GM12878 (cell line): Measurements from ENCODE around the gene ZNF410. TPM values are rescaled to one million over a fixed set of nuclear protein-coding genes. Genes with fewer than 3 reads are reported as not detected.

Experiments used
- BCLAF1 ChIP-seq: fragments of 450-650 bp; IDR thresholded peaks from 2 replicates; pipeline ENCODE4 v1.6.1; 2017; ENCODE audit warnings: antibody characterized with exemption, mild to moderate bottlenecking, moderate library complexity
- HDGF ChIP-seq: fragments of 450-650 bp; IDR thresholded peaks from 2 replicates; pipeline ENCODE4 v1.6.1; 2016; ENCODE audit warnings: antibody characterized with exemption
- HSF1 ChIP-seq: fragments of 150-350 bp; IDR thresholded peaks from 2 replicates; pipeline ENCODE4 v1.6.1; 2014; ENCODE audit warnings: mild to moderate bottlenecking, low read depth, low read length
- SUZ12 ChIP-seq: fragments of 200-600 bp; sonication (generic); IDR thresholded peaks from one replicate; pipeline ENCODE4 v1.6.1; 2018; ENCODE audit warnings: antibody characterized with exemption, mild to moderate bottlenecking; ENCODE audit not compliant: unreplicated experiment
- ZBTB40 ChIP-seq: fragments of 450-650 bp; IDR thresholded peaks from 2 replicates; pipeline ENCODE4 v1.6.1; 2016; ENCODE audit warnings: mild to moderate bottlenecking, moderate library complexity, borderline replicate concordance
- polyA plus RNA-seq, 11 experiments: library from polyadenylated mRNA; depleted of rRNA in 4 of 11; unstranded in 6 of 11; stranded (reverse) in 5 of 11; fragments of >200 nt; fragmentation: Nextera tagmentation in 4 of 11; fragmentation: Illumina TruSeq in 1 of 11; extraction: Ambion mirVana in 4 of 11; extraction: Trizol in 1 of 11; gene quantifications; 1 replicate in 1 of 11; 2 replicates in 10 of 11; pipeline versions ENCODE4 v1.2.1 to v1.2.3, GENCODE V29; 2011 to 2016; ENCODE audit warnings: inconsistent platforms in 2 of 11, missing spikeins in 2 of 11, low read depth in 1 of 11
- total RNA-seq, 4 experiments: library from RNA; depleted of rRNA in 3 of 4; stranded (reverse); fragments of >200 nt in 3 of 4; fragmentation: Illumina TruSeq in 1 of 4; extraction: Trizol in 1 of 4; gene quantifications; 2 replicates each; pipeline versions ENCODE4 v1.2.1 to v1.2.3, GENCODE V29; 2013 to 2021
- TF ChIP-seq, protein P1 (sequence below): fragments of 450-650 bp; formaldehyde crosslinking; IDR thresholded peaks from 2 replicates; pipeline ENCODE4 v1.4.0; 2022; ENCODE audit warnings: mild to moderate bottlenecking, moderate library complexity
- TF ChIP-seq, protein P2 (sequence below): fragments of 450-650 bp; IDR thresholded peaks from 2 replicates; pipeline ENCODE4 v1.6.1; 2018; ENCODE audit warnings: mild to moderate bottlenecking, low read depth, moderate library complexity; ENCODE audit not compliant: partially characterized antibody

ZNF410 gene
- total and polyA plus RNA-seq, 10 of the 15 experiments (the other 5 are each of a cell fraction or from before 2014, with no cell fraction given): 31.2 to 56.6 (median 47.7) TPM

- TF ChIP-seq ZBTB40 (no peak), SUZ12 (no peak), HSF1 (no peak), HDGF (no peak), BCLAF1 (no peak)
- TF ChIP-seq, protein P1, sequence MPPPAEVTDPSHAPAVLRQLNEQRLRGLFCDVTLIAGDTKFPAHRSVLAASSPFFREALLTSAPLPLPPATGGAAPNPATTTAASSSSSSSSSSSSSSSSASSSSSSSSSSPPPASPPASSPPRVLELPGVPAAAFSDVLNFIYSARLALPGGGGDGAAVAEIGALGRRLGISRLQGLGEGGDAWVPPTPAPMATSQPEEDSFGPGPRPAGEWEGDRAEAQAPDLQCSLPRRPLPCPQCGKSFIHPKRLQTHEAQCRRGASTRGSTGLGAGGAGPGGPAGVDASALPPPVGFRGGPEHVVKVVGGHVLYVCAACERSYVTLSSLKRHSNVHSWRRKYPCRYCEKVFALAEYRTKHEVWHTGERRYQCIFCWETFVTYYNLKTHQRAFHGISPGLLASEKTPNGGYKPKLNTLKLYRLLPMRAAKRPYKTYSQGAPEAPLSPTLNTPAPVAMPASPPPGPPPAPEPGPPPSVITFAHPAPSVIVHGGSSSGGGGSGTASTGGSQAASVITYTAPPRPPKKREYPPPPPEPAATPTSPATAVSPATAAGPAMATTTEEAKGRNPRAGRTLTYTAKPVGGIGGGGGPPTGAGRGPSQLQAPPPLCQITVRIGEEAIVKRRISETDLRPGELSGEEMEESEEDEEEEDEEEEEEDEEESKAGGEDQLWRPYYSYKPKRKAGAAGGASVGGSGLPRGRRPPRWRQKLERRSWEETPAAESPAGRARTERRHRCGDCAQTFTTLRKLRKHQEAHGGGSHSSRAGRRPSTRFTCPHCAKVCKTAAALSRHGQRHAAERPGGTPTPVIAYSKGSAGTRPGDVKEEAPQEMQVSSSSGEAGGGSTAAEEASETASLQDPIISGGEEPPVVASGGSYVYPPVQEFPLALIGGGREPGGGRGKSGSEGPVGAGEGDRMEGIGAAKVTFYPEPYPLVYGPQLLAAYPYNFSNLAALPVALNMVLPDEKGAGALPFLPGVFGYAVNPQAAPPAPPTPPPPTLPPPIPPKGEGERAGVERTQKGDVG (CRISPR knock-in tag): no peak
- TF ChIP-seq, protein P2, sequence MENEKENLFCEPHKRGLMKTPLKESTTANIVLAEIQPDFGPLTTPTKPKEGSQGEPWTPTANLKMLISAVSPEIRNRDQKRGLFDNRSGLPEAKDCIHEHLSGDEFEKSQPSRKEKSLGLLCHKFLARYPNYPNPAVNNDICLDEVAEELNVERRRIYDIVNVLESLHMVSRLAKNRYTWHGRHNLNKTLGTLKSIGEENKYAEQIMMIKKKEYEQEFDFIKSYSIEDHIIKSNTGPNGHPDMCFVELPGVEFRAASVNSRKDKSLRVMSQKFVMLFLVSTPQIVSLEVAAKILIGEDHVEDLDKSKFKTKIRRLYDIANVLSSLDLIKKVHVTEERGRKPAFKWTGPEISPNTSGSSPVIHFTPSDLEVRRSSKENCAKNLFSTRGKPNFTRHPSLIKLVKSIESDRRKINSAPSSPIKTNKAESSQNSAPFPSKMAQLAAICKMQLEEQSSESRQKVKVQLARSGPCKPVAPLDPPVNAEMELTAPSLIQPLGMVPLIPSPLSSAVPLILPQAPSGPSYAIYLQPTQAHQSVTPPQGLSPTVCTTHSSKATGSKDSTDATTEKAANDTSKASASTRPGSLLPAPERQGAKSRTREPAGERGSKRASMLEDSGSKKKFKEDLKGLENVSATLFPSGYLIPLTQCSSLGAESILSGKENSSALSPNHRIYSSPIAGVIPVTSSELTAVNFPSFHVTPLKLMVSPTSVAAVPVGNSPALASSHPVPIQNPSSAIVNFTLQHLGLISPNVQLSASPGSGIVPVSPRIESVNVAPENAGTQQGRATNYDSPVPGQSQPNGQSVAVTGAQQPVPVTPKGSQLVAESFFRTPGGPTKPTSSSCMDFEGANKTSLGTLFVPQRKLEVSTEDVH: no peak
Measured at GRCh38 chr14:73973497-73973896, 86.8 kb downstream of the ZNF410 start (continued).
